NOMO-1 treated with dmso at 0.1 percent for 144 hours (cell line): ENCODE results near the gene PIP4K2C.
"Not testable (repeated sequence)": the region's sequence is repeated elsewhere in the genome, so short reads cannot be mapped to it uniquely, and the experiment has no call there.

Experiments
- DNase-seq: peaks from one replicate; lab custom pipeline; 2025; ENCODE audit not compliant: unreplicated experiment; lab: John Stamatoyannopoulos, UW

The PIP4K2C gene

GRCh38 chr12:57558864-57559263 lies 32.1 kb upstream of the PIP4K2C start:
- no peak for DNase-seq

GRCh38 chr12:57560516-57560915 lies 30.5 kb upstream of the PIP4K2C start:
- DNase-seq = no peak

DNA sequence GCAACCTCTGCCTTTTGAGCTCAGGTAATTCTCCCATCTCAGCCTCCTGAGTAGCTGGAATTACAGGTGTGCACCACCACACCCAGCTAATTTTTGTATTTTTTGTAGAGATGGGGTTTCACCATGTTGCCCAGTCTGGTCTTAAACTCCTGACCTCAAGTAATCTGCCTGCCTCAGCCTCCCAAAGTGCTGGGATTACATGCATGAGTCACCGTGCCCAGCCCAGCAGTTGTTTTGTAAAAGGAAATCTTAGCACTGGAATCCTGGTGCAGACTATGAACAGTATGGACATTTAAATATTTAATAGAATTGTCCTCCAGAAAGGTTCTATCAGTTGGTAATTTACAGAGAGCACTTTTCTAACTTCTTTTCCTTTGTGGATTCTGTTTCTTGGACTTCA lies 29.9 kb upstream of the PIP4K2C start:
- not testable (repeated sequence) for DNase-seq

DNA sequence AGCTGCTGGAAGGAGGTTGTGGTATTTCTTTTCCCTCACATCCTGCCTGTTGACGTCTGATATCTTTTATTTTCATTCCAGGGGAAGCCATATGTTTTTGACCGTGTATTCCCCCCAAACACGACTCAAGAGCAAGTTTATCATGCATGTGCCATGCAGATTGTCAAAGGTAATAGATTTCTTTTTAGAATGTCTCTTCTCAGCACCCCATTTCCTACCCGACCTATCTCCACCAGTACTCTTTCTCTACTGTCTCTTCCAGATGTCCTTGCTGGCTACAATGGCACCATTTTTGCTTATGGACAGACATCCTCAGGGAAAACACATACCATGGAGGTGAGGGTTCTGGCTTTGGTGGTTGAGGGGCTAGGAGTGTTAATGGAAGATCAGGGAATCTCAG lies 27.6 kb upstream of the PIP4K2C start:
- no peak for DNase-seq

- no peak for DNase-seq
Measured at GRCh38 chr12:57564178-57564740, 26.7 kb upstream of the PIP4K2C start.

GRCh38 chr12:57568838-57569237 lies 22.2 kb upstream of the PIP4K2C start:
- DNase-seq = no peak

DNA sequence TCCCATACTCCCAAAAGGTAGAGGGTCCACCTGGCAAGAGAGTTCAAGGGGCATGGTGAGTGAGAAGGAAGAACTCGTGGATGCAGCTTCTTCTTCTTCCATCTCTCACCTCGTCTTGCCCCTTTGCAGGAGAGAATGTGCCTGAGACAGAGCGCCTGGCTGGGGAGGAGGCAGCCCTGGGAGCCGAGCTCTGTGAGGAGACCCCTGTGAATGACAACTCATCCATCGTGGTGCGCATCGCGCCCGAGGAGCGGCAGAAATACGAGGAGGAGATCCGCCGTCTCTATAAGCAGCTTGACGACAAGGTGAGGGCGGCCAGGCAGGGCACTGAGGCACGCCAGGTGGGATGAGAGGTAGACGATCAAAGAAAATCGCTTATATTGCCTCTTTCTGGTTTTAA lies 21.1 kb upstream of the PIP4K2C start:
- no peak for DNase-seq

DNA sequence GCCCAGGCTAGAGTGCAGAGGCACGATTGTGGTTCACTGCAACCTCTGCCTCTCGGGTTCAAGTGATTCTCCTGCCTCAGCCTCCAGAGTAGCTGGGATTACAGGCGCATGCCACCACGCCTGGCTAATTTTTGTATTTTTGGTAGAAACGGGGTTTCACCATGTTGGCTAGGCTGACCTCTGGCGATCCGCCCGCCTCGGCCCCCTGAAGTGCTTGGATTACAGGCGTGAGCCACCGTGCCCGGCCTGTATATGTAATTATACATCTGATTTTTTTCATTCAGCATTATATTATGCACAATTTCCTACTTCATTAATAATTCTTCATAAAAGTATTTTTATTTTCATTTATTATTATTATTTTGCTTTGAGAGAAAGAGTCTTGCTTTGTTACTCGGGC lies 20.6 kb upstream of the PIP4K2C start:
- DNase-seq = not testable (repeated sequence)

- DNase-seq = no peak
Measured at GRCh38 chr12:57571926-57572762, 18.8 kb upstream of the PIP4K2C start.

DNA sequence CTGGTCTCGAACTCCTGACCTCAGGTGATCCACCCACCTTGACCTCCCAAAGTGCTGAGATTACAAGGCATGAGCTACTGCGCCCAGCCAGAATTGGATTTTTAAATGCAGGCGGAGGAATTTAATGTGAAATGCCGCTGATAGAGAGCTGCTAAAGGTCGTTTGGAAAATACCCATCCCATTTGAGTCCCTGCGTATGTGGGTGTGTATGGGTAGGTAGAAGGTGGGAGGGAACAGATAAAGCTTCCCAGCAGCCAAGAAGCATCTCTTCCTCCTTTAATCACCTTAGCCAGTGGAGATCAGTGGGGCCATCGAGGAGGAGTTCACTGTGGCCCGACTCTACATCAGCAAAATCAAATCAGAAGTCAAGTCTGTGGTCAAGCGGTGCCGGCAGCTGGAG lies 16.2 kb upstream of the PIP4K2C start:
- no peak for DNase-seq

GRCh38 chr12:57575771-57576612 lies 15.0 kb upstream of the PIP4K2C start:
- no peak for DNase-seq

GRCh38 chr12:57576613-57577160 lies 14.3 kb upstream of the PIP4K2C start:
- DNase-seq = no peak

DNA sequence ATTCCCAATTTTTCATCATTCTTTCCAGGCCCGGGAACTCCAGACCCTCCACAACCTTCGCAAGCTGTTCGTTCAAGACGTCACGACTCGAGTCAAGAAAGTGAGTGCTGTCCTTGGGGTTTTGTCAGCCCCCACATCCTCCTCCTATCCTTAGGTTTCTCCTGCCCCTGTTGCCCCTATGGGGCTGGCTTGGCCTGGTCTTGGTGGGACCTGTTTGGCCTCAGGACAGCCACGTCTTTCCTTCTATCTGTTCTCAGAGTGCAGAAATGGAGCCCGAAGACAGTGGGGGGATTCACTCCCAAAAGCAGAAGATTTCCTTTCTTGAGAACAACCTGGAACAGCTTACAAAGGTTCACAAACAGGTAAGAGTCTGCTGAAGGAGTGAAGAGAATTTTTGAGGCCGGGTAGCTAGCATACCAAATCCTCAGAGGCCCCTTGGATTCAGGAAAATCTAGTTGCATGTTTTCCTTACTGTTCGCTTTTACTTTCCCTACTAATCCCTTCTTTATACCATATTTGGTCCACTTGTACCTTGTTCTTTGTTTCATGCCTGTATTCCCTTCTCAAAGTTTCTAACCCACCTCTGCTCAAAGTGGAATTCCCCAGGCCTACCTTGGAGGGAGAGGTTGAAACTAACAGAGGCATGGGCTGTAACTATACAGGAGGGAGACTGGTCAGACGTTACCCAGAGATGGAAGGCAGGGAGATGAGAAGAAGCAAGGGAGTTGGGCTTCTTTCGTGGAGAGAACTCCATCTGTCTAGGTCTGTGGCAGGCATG lies 12.8 kb upstream of the PIP4K2C start:
- no peak for DNase-seq

DNA sequence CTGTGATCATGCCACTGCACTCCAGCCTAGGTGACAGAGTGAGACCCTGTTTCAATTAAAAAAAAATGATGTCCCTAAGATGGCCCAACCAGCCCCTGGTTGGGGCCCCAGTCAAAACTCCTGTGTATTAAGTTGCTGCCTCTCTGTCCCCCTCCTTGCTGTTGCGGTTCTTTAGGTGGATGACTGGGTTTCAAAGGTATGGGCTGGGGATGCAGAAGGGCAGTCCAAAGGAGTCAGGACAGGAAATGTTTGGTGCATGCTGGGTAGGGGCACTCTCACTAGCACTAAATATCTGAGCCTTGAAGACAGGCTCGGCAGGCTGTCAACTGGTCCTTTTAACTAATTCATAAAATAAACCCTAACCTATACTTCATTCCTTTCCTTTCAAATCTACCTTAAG lies 12.0 kb upstream of the PIP4K2C start:
- DNase-seq = no peak

DNA sequence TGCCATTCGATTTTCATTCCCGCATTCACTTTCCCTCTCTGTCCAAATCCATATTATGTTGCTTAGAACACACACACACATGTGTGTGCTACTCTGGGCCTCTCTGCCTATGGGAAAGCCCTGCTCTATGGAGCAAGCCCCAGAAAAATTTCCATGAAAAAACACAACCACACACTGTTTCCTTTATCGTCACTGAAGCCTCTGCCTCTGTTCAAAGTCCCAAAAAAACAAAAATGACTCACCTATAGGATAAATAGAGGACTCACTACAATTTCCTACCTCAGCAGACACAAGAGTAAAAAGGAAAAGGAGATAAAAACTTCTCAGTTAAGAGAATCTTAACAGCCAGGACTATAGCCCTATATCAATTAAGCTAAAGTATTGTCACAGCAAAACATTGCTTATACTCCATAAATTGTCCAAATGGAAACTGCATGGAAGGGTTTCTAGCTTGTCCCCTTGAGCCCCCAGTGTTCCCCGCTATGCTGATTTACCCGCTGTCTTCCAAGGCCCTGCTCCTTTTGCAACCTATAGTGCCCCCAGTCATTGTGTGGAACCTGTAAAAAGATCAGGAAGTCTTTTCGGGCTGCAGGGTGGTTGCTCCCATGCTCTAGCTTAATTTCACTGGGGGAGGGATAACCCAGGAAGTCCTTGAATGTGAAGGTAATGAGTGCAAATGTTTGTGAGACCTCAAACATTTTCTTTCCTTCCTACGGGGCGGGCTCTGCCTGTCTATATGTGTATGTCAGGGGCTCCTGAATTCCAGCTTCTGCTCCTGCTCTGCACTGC lies 11.1 kb upstream of the PIP4K2C start:
- no peak for DNase-seq

DNA sequence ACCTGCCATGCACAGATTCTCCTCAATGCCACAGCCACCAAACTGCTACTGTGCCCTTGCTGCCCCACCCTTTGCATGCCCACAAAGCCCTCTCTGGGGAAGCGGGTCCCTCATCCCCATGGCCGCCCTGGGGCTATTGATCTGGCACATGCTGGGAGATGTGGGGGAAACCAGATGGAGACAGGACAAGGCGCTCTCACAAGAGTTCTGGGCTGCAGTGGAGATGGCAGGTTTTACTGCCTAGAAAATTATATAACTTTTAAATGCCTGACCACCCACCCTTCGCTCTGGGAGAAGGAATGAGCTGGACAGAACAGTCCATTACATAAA lies 10.6 kb upstream of the PIP4K2C start:
- DNase-seq = no peak

GRCh38 chr12:57581802-57582201 lies 9.2 kb upstream of the PIP4K2C start:
- DNase-seq = no peak

- no peak for DNase-seq
Measured at GRCh38 chr12:57582440-57582839, 8.6 kb upstream of the PIP4K2C start.

DNA sequence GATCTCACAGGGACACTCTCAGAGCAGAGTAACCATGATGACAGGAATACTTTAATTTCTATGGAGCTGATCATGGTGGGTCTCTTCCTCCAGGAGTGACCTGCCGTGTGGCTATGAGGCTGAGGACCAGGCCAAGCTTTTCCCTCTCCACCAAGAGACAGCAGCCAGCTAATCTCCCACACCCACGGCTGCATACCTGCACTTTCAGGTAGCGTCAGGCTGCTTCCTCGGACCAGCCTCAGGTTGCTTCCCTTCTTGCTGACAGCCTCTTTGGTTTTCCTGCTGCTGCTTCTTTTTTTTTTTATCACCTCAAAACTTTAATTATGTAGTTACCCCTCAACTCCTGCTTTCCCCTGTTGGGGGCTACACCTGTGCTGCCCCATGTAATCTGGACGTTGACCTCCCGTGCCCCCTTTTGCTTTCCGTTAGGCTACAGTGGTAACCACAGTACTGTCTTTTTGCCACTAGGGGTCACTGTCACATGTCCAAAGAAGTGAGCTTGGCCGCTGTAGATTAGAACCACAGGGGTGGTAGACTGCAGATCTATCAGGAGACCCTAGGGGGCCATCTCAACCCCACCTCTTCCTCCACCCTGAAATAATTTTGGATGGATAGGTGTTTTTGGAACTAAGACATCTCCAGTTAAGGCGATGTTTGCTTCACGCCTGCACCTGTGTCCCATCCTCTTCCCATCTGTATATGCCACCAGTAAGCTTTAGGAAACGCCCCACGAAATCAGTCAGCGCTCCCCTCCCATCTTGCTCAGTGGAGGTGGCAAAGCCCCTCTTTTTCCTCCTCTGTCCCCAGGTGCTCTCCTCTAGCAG lies 7.8 kb upstream of the PIP4K2C start:
- DNase-seq = peak; percentile 45
